Lower leg skin (tissue), 4 donors: ENCODE results near the gene PMF1. TPM values are rescaled to one million over a fixed set of nuclear protein-coding genes. Genes with fewer than 3 reads are reported as not detected.
"Not testable (repeated sequence)": the region's sequence is repeated elsewhere in the genome, so short reads cannot be mapped to it uniquely, and the experiment has no call there.

Experiments used
- DNase-seq, 2 donors: peaks; one replicate each; pipeline ENCODE4 v3.0.0-alpha.2; 2019; ENCODE audit warnings: low spot score in 2 of 2
- H3K4me3 ChIP-seq: fragments of 200-600 bp; sonication (generic); 2 replicates; pipeline ENCODE4 v1.5.1; 2017; ENCODE audit warnings: mild to moderate bottlenecking, low read depth; ENCODE audit not compliant: poor library complexity, severe bottlenecking
- CTCF ChIP-seq, 3 donors: fragments of 450-650 bp; IDR thresholded peaks; one replicate each; pipeline ENCODE4 v1.5.1; 2016; ENCODE audit warnings: antibody characterized with exemption in 3 of 3, mild to moderate bottlenecking in 3 of 3, moderate library complexity in 2 of 3
- POLR2A ChIP-seq, 2 donors: fragments of 450-650 bp; IDR thresholded peaks; one replicate each; pipeline ENCODE4 v1.6.1; 2016 to 2017; ENCODE audit warnings: antibody characterized with exemption in 2 of 2, mild to moderate bottlenecking in 1 of 2, moderate library complexity in 1 of 2
- WGBS, 2 donors: methylation state at CpG; one replicate each; pipeline ENCODE4 v1.1.5; 2018; 5-methylcytosine and 5-hydroxymethylcytosine counted together
- intact Hi-C: fragments of 100-400 bp; cut with DNase I; formaldehyde crosslinking; loops from one replicate; pipeline ENCODE4 v1.15.0; 2023; ENCODE audit warnings: low total_unique reads
- total RNA-seq, 4 donors: library from RNA; depleted of rRNA; stranded (reverse); fragments of >200 nt; gene quantifications; one replicate each; pipeline ENCODE4 v1.1.0, GENCODE V29; 2016

PMF1 gene
- total RNA-seq, 4 donors from 2014 or later = 62.9 to 83.6 (median 71.1) TPM

GRCh38 chr1:156212130-156212529 lies 677 bp upstream of the PMF1 start:
- no peak for DNase-seq
- intact Hi-C loops = no loop called here
- 86 to 87% methylated on average over 9 of the region's 9 CpGs for WGBS, 2 donors
- no peak for TF ChIP-seq CTCF (IDR thresholded peaks at IDR 0.05)
- no peak for TF ChIP-seq POLR2A (IDR thresholded peaks at IDR 0.05)
- H3K4me3 ChIP-seq = no peak overlapping the region

- peak overlapping the region; percentile 41 for H3K4me3 ChIP-seq
- DNase-seq = no peak
- 6 to 8% methylated on average over 11 of the region's 11 CpGs for WGBS, 2 donors
- TF ChIP-seq CTCF (IDR thresholded peaks at IDR 0.05) = no peak
- TF ChIP-seq POLR2A (IDR thresholded peaks at IDR 0.05) = no peak
- intact Hi-C loops = no loop called here
Observed at GRCh38 chr1:156213644-156213966, 798 bp downstream of the PMF1 start.

- TF ChIP-seq POLR2A (IDR thresholded peaks at IDR 0.05) (no peak), CTCF (IDR thresholded peaks at IDR 0.05) (no peak)
- WGBS, 2 donors = 69 to 70% methylated on average over 16 of the region's 16 CpGs
- H3K4me3 ChIP-seq = no peak overlapping the region
- no peak for DNase-seq
- intact Hi-C loops = no loop called here
Observed at GRCh38 chr1:156214024-156214748, 1.4 kb downstream of the PMF1 start.

- intact Hi-C loops, DNase-seq, H3K4me3 ChIP-seq: not testable (repeated sequence)
- WGBS, 2 donors = 96 to 98% methylated on average over 55 of the region's 55 CpGs
Observed at GRCh38 chr1:156216361-156217086, 3.7 kb downstream of the PMF1 start.

- 9 to 22% methylated on average over 2 of the region's 2 CpGs for WGBS, 2 donors
- intact Hi-C loops = no loop called here
- no peak for TF ChIP-seq CTCF (IDR thresholded peaks at IDR 0.05)
- TF ChIP-seq POLR2A (IDR thresholded peaks at IDR 0.05) = no peak
- H3K4me3 ChIP-seq = no peak overlapping the region
- no peak for DNase-seq
Observed at GRCh38 chr1:156217871-156218270, 5.1 kb downstream of the PMF1 start.

- no peak overlapping the region for H3K4me3 ChIP-seq
- TF ChIP-seq CTCF (IDR thresholded peaks at IDR 0.05) (no peak), POLR2A (IDR thresholded peaks at IDR 0.05) (no peak)
- WGBS, 2 donors = 92 to 95% methylated on average over 9 of the region's 9 CpGs
- intact Hi-C loops = loop anchor here (5.0 kb wide), 2 partner anchors 73 to 128 kb away; no protein-coding TSS in a partner anchor
- DNase-seq = no peak
Observed at GRCh38 chr1:156220226-156220625, 7.4 kb downstream of the PMF1 start.
